NCI-H2107 treated with DMSO at 0.1 percent for 48 hours (cell line): ENCODE results near the gene ARAP1.

Source experiments
- DNase-seq: peaks from one replicate; lab custom pipeline; 2025; ENCODE audit not compliant: unreplicated experiment; lab: John Stamatoyannopoulos, UW

Gene ARAP1

GRCh38 chr11:72764503-72764902 is 12.3 kb upstream of the ARAP1 start:
- peak; percentile 95 for DNase-seq

GRCh38 chr11:72763823-72764222 is 11.6 kb upstream of the ARAP1 start:
- DNase-seq: no peak

- no peak for DNase-seq
These were observed 10.6 kb upstream of the ARAP1 start for GRCh38 chr11:72762641-72763304.

- DNase-seq: no peak
These were observed 8.6 kb upstream of the ARAP1 start for GRCh38 chr11:72760539-72761405.

- peak; percentile 83 for DNase-seq
These were observed 7.3 kb upstream of the ARAP1 start for GRCh38 chr11:72759468-72759985.

GRCh38 chr11:72758690-72759389 is 6.6 kb upstream of the ARAP1 start:
- DNase-seq: peak; percentile 88

GRCh38 chr11:72758304-72758689 is 6.1 kb upstream of the ARAP1 start:
- no peak for DNase-seq

- DNase-seq: no peak
These were observed 3.6 kb upstream of the ARAP1 start for GRCh38 chr11:72755713-72756285.

GRCh38 chr11:72754544-72755155 is 2.4 kb upstream of the ARAP1 start:
- no peak for DNase-seq

- no peak for DNase-seq
These were observed 1.9 kb upstream of the ARAP1 start for GRCh38 chr11:72754149-72754543.

GRCh38 chr11:72753341-72754148 is 1.3 kb upstream of the ARAP1 start:
- no peak for DNase-seq

GRCh38 chr11:72751116-72752087 is 806 bp downstream of the ARAP1 start:
- peak; percentile 17 for DNase-seq

- DNase-seq: no peak
These were observed 1.6 kb downstream of the ARAP1 start for GRCh38 chr11:72750556-72751115.

- DNase-seq: no peak
These were observed 2.1 kb downstream of the ARAP1 start for GRCh38 chr11:72750086-72750485.

- no peak for DNase-seq
These were observed 4.8 kb downstream of the ARAP1 start for GRCh38 chr11:72747289-72747855.

GRCh38 chr11:72746821-72747220 is 5.4 kb downstream of the ARAP1 start:
- DNase-seq: no peak

GRCh38 chr11:72745925-72746550 is 6.2 kb downstream of the ARAP1 start:
- DNase-seq: no peak

GRCh38 chr11:72745511-72745910 is 6.7 kb downstream of the ARAP1 start:
- DNase-seq: no peak
